K562 (cell line): Measurements from ENCODE around the gene ACSM6. TPM values are rescaled to one million over a fixed set of nuclear protein-coding genes. Genes with fewer than 3 reads are reported as not detected.

ENCODE experiments used
- ATAC-seq: fragments of 200-7000 bp; cut with Tn5 transposase; 3 replicates; pipeline ENCODE4 v1.9.1; 2020; ENCODE audit warnings: moderate library complexity
- BruUV-seq: library from RNA; stranded (reverse); fragments of 400-500 nt; replicated peaks from 2 replicates; lab custom pipeline; 2021; lab: Mats Ljungman, UMichigan
- CTCF ChIA-PET: fragments of 300-600 bp; formaldehyde crosslinking; extraction: SDS; loops from one replicate; lab custom pipeline; 2021; ENCODE audit warnings: low intra/inter-chr PET ratio; lab: Yijun Ruan, JAX
- POLR2A ChIA-PET: fragments of 300-600, 350-650 bp; sonication (Branson Sonifier 250); formaldehyde crosslinking; extraction: SDS; loops from one replicate; lab custom pipeline; 2021; ENCODE audit warnings: antibody characterized with exemption, inconsistent platforms; lab: Yijun Ruan, JAX
- DNase-seq, 4 experiments: peaks; one replicate each; pipeline versions ENCODE4 v3.0.0 to v3.0.0-alpha.2; 2011 to 2018; ENCODE audit warnings: low spot score in 3 of 4, mixed read lengths in 3 of 4; ENCODE audit errors: extremely low read depth in 1 of 4
- FAIRE-seq: peaks from 2 replicates; lab custom pipeline; 2011; peaks lifted over from hg19 to GRCh38; lab: Jason Lieb, UNC
- H2AFZ ChIP-seq: 2 replicates; pipeline ENCODE4 v1.6.0; 2011; ENCODE audit warnings: low read depth, low read length, control low read depth, inconsistent platforms
- H3K27ac ChIP-seq: fragments of 200-600 bp; 3 replicates; pipeline ENCODE4 v1.8.0; 2011; ENCODE audit warnings: low read depth, mild to moderate bottlenecking, control low read depth, inconsistent platforms, low read length, moderate library complexity, mixed read lengths; ENCODE audit errors: extremely low read depth
- H3K27me3 ChIP-seq, 2 experiments: fragments of 300-600 bp in 1 of 2; 2 replicates in 1 of 2; 3 replicates in 1 of 2; pipeline versions ENCODE4 v1.6.0 to v1.8.0; 2011; ENCODE audit warnings: inconsistent platforms in 2 of 2, low read length in 2 of 2, mild to moderate bottlenecking in 1 of 2, mixed read lengths in 1 of 2, moderate library complexity in 1 of 2; ENCODE audit not compliant: control insufficient read depth in 2 of 2, insufficient read depth in 2 of 2
- H3K36me3 ChIP-seq: fragments of 300-600 bp; 3 replicates; pipeline ENCODE4 v1.8.0; 2011; ENCODE audit warnings: mild to moderate bottlenecking, low read length, inconsistent platforms; ENCODE audit not compliant: control insufficient read depth, insufficient read depth
- H3K4me1 ChIP-seq, 2 experiments: fragments of 200-600 bp in 1 of 2; replicated peaks in 1 of 2; 2 replicates in 1 of 2; 3 replicates in 1 of 2; pipeline versions ENCODE4 v1.5.1 to v1.8.0; 2011; ENCODE audit warnings: inconsistent platforms in 2 of 2, low read length in 2 of 2, mild to moderate bottlenecking in 1 of 2, mixed read lengths in 1 of 2, moderate library complexity in 1 of 2; ENCODE audit not compliant: control insufficient read depth in 2 of 2, insufficient read depth in 2 of 2
- H3K4me2 ChIP-seq: 2 replicates; pipeline ENCODE4 v1.6.1; 2011; ENCODE audit warnings: low read length, control low read depth, inconsistent platforms, mixed read lengths; ENCODE audit not compliant: insufficient read depth
- H3K4me3 ChIP-seq: fragments of 200-600 bp; sonication (generic), shearing (Covaris generic); 2 replicates; pipeline ENCODE4 v1.5.1; 2016; ENCODE audit warnings: control low read depth, inconsistent platforms
- H3K79me2 ChIP-seq: fragments of 200-600 bp; 3 replicates; pipeline ENCODE4 v1.8.0; 2011; ENCODE audit warnings: low read length, inconsistent platforms; ENCODE audit not compliant: control insufficient read depth, insufficient read depth
- H3K9ac ChIP-seq, 2 experiments: 2 replicates each; pipeline versions ENCODE4 v1.6.0 to v1.6.1; 2011; ENCODE audit warnings: low read depth in 2 of 2, low read length in 2 of 2, control low read depth in 1 of 2, inconsistent platforms in 1 of 2, mild to moderate bottlenecking in 1 of 2, mixed read lengths in 1 of 2; ENCODE audit not compliant: insufficient read depth in 1 of 2
- H3K9me1 ChIP-seq: one replicate; pipeline ENCODE4 v1.6.0; 2011; ENCODE audit warnings: inconsistent platforms, mild to moderate bottlenecking, low read length, moderate library complexity; ENCODE audit not compliant: control insufficient read depth, insufficient read depth
- H3K9me3 ChIP-seq: replicated peaks from 2 replicates; pipeline ENCODE4 v1.5.1; 2011; ENCODE audit warnings: low read depth, low read length, inconsistent platforms; ENCODE audit not compliant: control insufficient read depth, insufficient read depth
- H4K20me1 ChIP-seq: replicated peaks from 2 replicates; pipeline ENCODE4 v1.6.1; 2011; ENCODE audit warnings: low read length, inconsistent platforms, mixed read lengths; ENCODE audit not compliant: control insufficient read depth, insufficient read depth
- EP300 ChIP-seq: IDR thresholded peaks from 2 replicates; pipeline ENCODE4 v1.6.1; 2012; ENCODE audit warnings: low read length, improper control_type of control experiment
- MYBL2 ChIP-seq, 2 experiments: fragments of 450-650 bp in 1 of 2; sonication (generic) in 1 of 2; formaldehyde crosslinking in 1 of 2; IDR thresholded peaks; 2 replicates each; pipeline versions ENCODE4 v1.6.1 to v1.8.1; 2017 to 2022; ENCODE audit warnings: borderline replicate concordance in 1 of 2, inconsistent platforms in 1 of 2, low read depth in 1 of 2, mild to moderate bottlenecking in 1 of 2, missing genetic modification reagents in 1 of 2, moderate library complexity in 1 of 2
- POU5F1 ChIP-seq: fragments of 150-350 bp; IDR thresholded peaks from 2 replicates; pipeline ENCODE4 v1.6.1; 2014; ENCODE audit warnings: borderline replicate concordance, low read length, low read depth, mild to moderate bottlenecking; ENCODE audit not compliant: partially characterized antibody
- ZC3H11A ChIP-seq: IDR thresholded peaks from 2 replicates; pipeline ENCODE4 v1.6.1; 2012; ENCODE audit warnings: low read depth, low read length, improper control_type of control experiment
- ZNF165 ChIP-seq: fragments of 250-450 bp; sonication (Bioruptor Pico); IDR thresholded peaks from 2 replicates; pipeline ENCODE4 v1.4.0; 2020; ENCODE audit warnings: borderline replicate concordance
- WGBS: fragments of 100-300 bp; shearing (Covaris generic); methylation state at CpG from one replicate; pipeline ENCODE4 v1.1.6; 2016; ENCODE audit warnings: low coverage, mixed read lengths; ENCODE audit not compliant: insufficient coverage; ENCODE audit errors: missing lambda C conversion rate; 5-methylcytosine and 5-hydroxymethylcytosine counted together
- in situ Hi-C: fragments of 300-500 bp; cut with MboI; formaldehyde crosslinking; loops from 4 replicates; pipeline ENCODE4 v1.15.0; 2018; ENCODE audit warnings: inconsistent platforms, mixed read lengths
- intact Hi-C: fragments of 100-400 bp; cut with micrococcal nuclease; formaldehyde crosslinking; loops from 2 replicates; pipeline ENCODE4 v1.14.2; 2022
- polyA plus RNA-seq, 8 experiments: library from polyadenylated mRNA; depleted of rRNA in 4 of 8; stranded (reverse) in 5 of 8; unstranded in 3 of 8; fragments of >200 nt; fragmentation: Nextera tagmentation in 2 of 8; fragmentation: Illumina TruSeq in 1 of 8; extraction: Ambion mirVana in 2 of 8; extraction: Trizol in 1 of 8; gene quantifications; 2 replicates each; pipeline versions ENCODE4 v1.2.1 to v1.2.3, GENCODE V29; 2011 to 2014; ENCODE audit warnings: inconsistent platforms in 1 of 8, missing spikeins in 1 of 8
- total RNA-seq, 7 experiments: library from RNA; depleted of rRNA in 6 of 7; stranded (reverse); fragments of >200 nt in 6 of 7; fragmentation: Illumina TruSeq in 2 of 7; extraction: Trizol in 2 of 7; gene quantifications; 2 replicates each; pipeline versions ENCODE4 v1.2.1 to v1.2.3, GENCODE V29; 2011 to 2021; ENCODE audit warnings: low replicate concordance in 1 of 7

The ACSM6 gene
- total and polyA plus RNA-seq, 9 of the 15 experiments (the other 6 are each of a cell fraction or from before 2014, with no cell fraction given), result not detected

DNA sequence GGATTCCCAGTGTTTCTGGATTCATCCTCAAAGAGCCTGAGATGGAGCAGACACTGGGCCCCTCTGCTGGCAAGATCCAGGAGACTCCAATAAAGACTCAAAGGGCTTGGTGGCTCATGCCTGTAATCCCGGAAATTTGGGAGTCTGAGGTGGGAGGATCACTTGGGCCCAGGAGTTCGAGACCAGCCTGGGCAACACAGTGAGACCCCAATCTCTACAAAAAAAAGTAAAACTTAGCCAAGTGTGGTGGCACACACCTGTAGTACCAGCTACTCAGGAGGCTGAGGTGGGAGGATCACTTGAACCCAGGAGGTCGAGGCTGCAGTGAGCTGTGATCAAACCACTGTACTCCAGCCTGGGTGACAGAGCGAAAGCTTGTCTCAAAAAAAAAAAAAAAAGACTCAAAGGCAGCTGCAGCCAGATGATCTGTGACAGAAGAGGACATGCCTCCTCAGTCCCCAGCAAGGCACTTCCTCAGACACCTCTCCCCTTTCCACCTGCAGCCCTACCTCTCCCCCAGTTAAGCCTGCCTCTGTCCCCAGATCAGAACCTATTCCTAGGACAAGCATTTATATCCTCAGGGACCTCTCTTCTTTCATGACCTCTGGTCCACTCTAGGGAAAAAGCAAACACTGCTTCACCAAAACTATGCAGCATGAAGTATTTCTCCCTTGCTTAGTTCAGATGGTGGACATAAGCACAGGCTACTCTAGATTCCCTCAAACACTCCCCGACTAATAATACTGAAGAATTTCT lies 68.9 kb downstream of the ACSM6 start (continued):
- no peak for TF ChIP-seq POU5F1

DNA sequence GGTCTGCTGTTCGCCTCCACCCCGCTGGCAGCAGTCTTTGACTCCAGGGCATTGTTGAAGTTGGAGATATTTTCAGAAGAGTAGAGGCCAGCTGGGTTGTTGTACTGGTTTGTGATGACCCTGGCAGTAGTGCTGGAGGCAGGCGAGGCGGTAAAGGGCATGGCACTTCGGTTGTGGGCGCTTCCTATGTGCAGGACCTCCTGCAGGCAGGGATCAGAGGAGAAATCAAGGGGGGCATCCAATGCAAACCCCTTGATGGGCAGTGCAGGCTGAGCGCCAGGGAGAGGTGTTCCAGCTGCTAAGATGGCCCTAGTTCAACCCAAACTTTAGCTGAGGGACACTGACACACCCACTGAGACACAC lies 69.8 kb downstream of the ACSM6 start:
- H3K4me3 ChIP-seq, result no peak overlapping the region

More for the DNA sequence above, 69.8 kb downstream of the ACSM6 start:
- Histone ChIP-seq H3K79me2 (0 out of 3 replicates have a peak, but pooled peaks cover 7% of the 10 kb centered on the region), H3K9me3 (no peaks in the 10 kb centered on the region), H3K27ac (no peak overlapping the region; the same call in 2 of the 3 replicates), H3K4me2 (no peak overlapping the region), H4K20me1 (no peaks in the 10 kb centered on the region), H3K9ac (no peak overlapping the region), H2AFZ (no peak overlapping the region), H3K9me1 (no peaks in the 10 kb centered on the region), H3K27me3 (no peaks in the 10 kb centered on the region), H3K36me3 (peaks cover 79% of the 10 kb centered on the region; the same call in 2 of the 3 replicates), H3K4me1 (peaks cover 5 to 23% of the 10 kb centered on the region in 2 experiments; a peak in 4 of 5 replicates)
- ChIA-PET CTCF (no interaction called here), POLR2A (interaction anchor here (1.1 kb wide), 1 partner anchor 27 kb away, joined by 3 read pairs; the partner anchor contains the start of gene PDLIM1)
- 94% methylated on average over 2 of the region's 7 CpGs for WGBS
- in situ Hi-C loops, result no loop called here
- TF ChIP-seq ZC3H11A (no peak), ZNF165 (CRISPR knock-in tag) (no peak), EP300 (no peak), MYBL2 (IDR thresholded peaks at IDR 0.05; ENCODE audit: low read depth) (no peak), MYBL2 (CRISPR knock-in tag; IDR thresholded peaks at IDR 0.05; ENCODE audit: borderline replicate concordance) (no peak)
- DNase-seq (no peak), FAIRE-seq (no peak), ATAC-seq (no peak)
- intact Hi-C loops, result no loop called here
- no TSS peak for BruUV-seq
